GM12892 (cell line): ENCODE data around the gene TMPRSS4.

Source experiments
- POLR2A ChIP-seq: IDR thresholded peaks from 2 replicates; pipeline ENCODE4 v1.6.1; 2011; ENCODE audit warnings: low read depth, low read length, control low read depth
- POLR2AphosphoS5 ChIP-seq: IDR thresholded peaks from 2 replicates; pipeline ENCODE4 v1.6.1; 2011; ENCODE audit warnings: low read depth, low read length, control low read depth

GRCh38 chr11:118163494-118163893 is 86.6 kb downstream of the TMPRSS4 start:
- TF ChIP-seq POLR2A: no peak
- TF ChIP-seq POLR2AphosphoS5: no peak
